Liver (tissue), 3 donors: Measurements from ENCODE around the gene TAL2.

Experiments used
- CTCF ChIP-seq: fragments of 150-350 bp; IDR thresholded peaks from 2 replicates; pipeline ENCODE4 v1.5.1; 2017; ENCODE audit warnings: improper control_type of control experiment, low read depth, low read length; ENCODE audit not compliant: missing input control
- GABPA ChIP-seq, 2 donors: IDR thresholded peaks in 1 of 2; conservative IDR thresholded peaks in 1 of 2; 2 replicates each; pipeline ENCODE4 v1.6.1; 2016; ENCODE audit warnings: antibody characterized with exemption in 2 of 2, mild to moderate bottlenecking in 1 of 2, moderate library complexity in 1 of 2
- JUND ChIP-seq, 2 donors: IDR thresholded peaks; 2 replicates each; pipeline ENCODE4 v1.6.1; 2016; ENCODE audit warnings: antibody characterized with exemption in 2 of 2
- RAD21 ChIP-seq, 2 donors: IDR thresholded peaks; 2 replicates each; pipeline ENCODE4 v1.6.1; 2016; ENCODE audit warnings: antibody characterized with exemption in 2 of 2, mild to moderate bottlenecking in 2 of 2
- SP1 ChIP-seq: IDR thresholded peaks from 2 replicates; pipeline ENCODE4 v1.6.1; 2018; ENCODE audit warnings: antibody characterized with exemption, mild to moderate bottlenecking
- TAF1 ChIP-seq: conservative IDR thresholded peaks from 2 replicates; pipeline ENCODE4 v1.6.1; 2016; ENCODE audit warnings: antibody characterized with exemption, mild to moderate bottlenecking
- YY1 ChIP-seq: IDR thresholded peaks from 2 replicates; pipeline ENCODE4 v1.6.1; 2016; ENCODE audit warnings: antibody characterized with exemption, mild to moderate bottlenecking
- ZBTB33 ChIP-seq: IDR thresholded peaks from 2 replicates; pipeline ENCODE4 v1.6.1; 2016; ENCODE audit warnings: antibody characterized with exemption
- TF ChIP-seq, protein P1 (sequence below): IDR thresholded peaks from 2 replicates; pipeline ENCODE4 v1.6.1; 2016; ENCODE audit warnings: antibody characterized with exemption, mild to moderate bottlenecking
- donor health status: healthy.
- donor health status: healthy.

- TF ChIP-seq CTCF (no peak), SP1 (no peak), JUND (IDR thresholded peaks at IDR 0.05) (no peak), YY1 (no peak), TAF1 (no peak), ZBTB33 (no peak), RAD21 (IDR thresholded peaks at IDR 0.05) (no peak), GABPA (IDR thresholded peaks at IDR 0.05 in 1 of 2, conservative IDR thresholded peaks at IDR 0.05 in 1 of 2) (no peak)
- TF ChIP-seq, protein P1, sequence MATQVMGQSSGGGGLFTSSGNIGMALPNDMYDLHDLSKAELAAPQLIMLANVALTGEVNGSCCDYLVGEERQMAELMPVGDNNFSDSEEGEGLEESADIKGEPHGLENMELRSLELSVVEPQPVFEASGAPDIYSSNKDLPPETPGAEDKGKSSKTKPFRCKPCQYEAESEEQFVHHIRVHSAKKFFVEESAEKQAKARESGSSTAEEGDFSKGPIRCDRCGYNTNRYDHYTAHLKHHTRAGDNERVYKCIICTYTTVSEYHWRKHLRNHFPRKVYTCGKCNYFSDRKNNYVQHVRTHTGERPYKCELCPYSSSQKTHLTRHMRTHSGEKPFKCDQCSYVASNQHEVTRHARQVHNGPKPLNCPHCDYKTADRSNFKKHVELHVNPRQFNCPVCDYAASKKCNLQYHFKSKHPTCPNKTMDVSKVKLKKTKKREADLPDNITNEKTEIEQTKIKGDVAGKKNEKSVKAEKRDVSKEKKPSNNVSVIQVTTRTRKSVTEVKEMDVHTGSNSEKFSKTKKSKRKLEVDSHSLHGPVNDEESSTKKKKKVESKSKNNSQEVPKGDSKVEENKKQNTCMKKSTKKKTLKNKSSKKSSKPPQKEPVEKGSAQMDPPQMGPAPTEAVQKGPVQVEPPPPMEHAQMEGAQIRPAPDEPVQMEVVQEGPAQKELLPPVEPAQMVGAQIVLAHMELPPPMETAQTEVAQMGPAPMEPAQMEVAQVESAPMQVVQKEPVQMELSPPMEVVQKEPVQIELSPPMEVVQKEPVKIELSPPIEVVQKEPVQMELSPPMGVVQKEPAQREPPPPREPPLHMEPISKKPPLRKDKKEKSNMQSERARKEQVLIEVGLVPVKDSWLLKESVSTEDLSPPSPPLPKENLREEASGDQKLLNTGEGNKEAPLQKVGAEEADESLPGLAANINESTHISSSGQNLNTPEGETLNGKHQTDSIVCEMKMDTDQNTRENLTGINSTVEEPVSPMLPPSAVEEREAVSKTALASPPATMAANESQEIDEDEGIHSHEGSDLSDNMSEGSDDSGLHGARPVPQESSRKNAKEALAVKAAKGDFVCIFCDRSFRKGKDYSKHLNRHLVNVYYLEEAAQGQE = no peak
Observed at GRCh38 chr9:105701145-105701544, 38.9 kb downstream of the TAL2 start.
